ENCODE measurements around the gene SART3.
"Not testable (repeated sequence)": the region's sequence is repeated elsewhere in the genome, so short reads cannot be mapped to it uniquely, and the experiment has no call there.

SART3 gene

DNA sequence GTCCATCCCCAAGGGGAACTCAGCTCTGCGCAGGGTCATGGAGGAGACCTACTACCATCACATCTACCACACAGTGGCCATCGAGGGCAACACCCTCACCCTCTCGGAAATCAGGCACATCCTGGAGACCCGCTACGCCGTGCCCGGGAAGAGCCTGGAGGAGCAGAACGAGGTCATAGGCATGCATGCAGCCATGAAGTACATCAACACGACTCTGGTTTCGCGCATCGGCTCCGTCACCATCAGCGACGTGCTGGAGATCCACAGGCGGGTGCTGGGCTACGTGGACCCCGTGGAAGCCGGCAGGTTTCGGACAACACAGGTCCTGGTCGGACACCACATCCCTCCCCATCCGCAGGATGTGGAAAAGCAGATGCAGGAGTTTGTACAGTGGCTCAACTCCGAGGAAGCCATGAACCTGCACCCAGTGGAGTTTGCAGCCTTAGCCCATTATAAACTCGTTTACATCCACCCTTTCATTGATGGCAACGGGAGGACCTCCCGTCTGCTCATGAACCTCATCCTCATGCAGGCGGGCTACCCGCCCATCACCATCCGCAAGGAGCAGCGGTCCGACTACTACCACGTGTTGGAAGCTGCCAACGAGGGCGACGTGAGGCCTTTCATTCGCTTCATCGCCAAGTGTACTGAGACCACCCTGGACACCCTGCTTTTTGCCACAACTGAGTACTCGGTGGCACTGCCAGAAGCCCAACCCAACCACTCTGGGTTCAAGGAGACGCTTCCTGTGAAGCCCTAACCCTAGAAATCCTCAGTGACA lies 42.1 kb downstream of the SART3 start:
- no peak for DNase-seq

DNA sequence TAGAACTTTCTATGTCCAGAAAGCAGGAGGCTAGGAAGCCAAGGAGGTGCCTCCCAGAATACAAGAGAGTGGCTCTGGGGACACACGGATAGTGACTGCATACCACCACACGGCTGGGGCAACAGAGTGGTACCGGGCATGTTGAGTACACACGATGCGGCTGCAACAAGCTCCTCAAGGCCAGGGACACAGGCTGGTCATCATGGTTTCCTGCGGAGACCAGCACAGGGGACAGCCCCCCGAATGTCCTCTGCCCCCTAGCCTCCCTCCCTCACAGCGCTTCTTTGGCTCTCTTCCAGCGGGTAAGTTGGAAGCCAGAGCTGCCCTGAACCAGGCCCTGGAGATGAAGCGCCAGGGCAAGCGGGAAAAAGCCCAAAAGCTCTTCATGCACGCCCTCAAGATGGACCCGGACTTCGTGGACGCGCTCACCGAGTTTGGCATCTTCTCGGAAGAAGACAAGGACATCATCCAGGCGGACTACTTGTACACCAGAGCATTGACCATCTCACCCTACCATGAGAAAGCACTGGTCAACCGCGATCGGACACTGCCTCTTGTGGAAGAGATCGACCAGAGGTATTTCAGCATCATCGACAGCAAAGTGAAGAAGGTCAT lies 42.8 kb downstream of the SART3 start:
- DNase-seq: no peak

DNA sequence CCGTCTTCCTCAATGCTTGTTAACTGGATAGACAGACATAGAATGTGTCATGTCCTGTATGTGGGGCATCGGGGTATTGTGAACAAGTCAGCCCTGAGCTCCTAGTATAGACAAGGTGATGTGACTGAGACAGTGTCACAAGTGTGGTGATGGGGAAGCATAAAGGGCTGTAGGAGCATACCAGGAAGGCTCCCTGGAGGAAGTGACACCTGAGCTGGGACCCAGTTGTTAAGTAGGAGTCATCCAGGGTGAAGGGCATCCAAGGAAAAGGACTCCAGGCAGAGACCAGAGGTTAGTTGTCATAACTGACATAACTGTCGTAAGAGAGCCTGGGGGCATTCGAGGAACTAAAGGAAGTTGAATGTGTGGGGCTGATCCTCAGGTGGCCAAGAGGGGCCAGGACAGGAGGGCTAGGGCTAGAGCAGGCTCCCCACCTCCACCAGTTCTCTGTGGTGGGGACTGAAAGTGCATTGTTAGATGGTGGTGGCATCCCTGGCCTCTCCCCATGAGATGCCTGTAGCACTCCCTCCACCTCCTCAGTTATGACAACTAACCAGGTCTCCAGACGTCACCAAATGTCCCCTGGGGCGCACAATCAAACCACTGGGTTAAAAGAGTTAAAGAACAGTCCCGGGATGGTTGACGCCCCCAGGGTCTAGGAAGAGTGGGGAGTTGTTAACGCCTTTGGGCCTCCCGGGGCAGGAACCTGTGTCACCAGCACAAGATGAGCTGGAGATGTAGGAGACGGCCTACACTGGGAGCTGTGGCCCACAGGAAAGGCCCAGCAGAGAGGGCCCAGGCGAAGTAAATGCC lies 43.5 kb downstream of the SART3 start:
- no peak for DNase-seq

DNA sequence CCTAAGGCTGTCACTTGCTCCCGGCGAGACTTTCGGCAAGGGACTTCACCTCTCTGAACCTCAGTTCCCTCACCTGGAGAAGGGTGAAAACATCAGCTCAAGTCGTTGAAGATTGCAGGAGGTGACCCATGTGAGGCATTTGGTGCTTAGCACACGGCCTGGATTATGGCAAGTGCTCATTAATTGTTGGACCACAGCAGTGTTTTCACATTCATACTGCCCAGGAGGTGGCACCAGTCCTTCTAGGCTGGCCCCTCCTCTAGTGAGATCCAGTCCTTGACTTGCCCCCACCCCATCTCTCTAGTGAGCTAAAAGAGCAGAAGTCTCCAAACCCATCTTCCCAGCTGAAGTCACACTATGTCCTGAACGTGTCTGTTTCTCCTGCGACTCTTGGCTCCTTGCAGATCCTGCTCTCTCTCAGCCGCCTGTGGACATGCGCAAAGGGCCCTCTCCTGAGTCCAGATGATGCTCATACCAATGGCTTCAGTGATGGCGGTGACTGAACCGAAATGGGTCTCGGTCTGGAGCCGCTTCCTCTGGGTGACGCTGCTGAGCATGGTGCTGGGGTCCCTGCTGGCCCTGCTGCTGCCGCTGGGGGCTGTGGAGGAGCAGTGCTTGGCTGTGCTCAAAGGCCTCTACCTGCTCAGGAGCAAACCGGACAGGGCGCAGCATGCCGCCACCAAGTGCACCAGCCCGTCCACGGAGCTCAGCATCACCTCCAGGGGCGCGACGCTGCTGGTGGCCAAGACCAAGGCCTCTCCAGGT lies 44.3 kb downstream of the SART3 start:
- no peak for DNase-seq

DNA sequence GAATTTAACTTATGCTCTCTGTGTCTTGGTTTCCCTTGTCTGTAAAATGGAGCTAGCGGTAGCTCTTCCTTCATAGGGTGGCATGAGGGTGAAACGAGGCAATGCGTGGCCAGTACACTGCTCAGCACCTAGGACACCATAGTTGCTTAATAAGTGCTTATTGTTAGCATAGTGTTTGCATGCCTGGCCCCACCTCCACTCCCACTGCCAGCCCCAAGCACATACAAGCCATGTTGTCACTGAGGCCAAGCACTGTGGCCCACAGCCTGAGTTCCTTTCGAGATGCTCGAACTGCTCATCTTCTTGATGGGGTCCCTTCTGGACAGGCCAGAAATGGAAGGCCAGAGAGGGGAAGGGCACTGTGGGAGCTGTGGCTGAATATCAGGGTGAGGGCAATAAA lies 45.1 kb downstream of the SART3 start:
- DNase-seq: no peak

DNA sequence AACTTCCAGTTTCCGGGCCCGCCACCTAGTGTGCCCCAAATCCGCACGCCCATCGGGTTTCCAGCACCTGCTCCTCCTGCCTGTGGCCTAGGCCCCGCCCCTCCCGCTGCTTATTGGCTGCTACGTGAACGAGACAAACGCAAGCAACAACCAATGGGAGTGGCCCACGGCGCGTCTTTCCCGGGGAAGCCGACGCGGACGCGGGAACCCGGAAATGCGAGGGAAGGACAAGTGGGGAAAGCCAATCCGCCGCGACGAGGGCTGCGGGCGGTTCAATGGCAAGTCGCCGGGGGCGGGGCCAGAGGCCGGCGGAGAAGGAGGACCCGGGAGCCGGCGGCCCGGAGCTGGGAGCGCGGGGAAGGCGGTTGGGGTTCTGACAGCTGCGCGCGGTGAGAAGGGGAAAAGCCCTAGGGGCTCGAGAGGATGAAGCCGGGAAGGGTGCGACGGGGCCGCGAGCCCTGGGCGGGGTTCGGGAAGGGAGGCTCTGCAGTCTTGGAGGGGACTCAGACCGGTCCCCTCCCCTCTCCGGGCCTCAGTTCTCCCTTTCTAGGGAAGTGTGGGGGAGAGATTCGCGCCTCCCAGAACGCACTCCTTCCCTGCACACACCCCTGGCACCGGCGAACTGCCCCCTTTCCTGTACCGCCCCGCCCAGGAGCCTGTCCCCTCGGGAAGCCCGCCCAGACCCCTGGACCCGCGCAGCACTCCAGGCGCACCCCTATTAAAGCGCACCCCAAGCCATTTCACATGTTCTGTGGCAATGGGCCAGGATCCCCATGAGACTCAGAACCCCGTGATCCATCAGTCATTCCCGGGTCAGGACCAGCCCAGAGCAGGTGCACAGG lies 45.8 kb downstream of the SART3 start, which contains the start of gene FICD:
Gene FICD, plus strand, starts transcription at position 305 of the 842 bp plus-strand sequence. CDS start 1,696 bp downstream, outside the sequence.
- peak; percentile 100 for DNase-seq

DNA sequence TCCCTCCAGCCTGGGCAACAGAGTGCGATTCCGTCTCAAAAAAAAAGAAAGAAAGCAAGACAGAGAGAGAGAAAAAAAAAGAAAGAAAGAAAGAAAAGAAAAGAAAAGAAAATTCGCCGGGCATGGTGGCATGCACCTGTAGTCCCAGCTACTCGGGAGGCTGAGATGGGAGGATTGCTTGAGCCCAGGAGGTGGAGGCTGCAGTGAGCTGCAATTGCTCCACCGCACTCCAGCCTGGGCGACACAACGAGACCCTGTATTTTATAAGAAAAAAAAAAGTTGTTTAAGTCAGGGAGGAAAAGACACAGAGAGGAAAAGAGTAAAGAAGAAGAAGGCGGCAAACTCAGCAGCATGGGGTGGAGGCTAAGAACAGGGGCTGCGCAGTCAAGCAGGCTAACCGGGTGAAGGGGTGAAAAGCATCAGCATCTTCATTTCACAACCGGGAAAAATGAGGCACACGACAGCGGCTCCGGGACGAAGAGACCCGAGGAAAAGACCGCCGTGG lies 46.5 kb downstream of the SART3 start:
- DNase-seq: no peak

DNA sequence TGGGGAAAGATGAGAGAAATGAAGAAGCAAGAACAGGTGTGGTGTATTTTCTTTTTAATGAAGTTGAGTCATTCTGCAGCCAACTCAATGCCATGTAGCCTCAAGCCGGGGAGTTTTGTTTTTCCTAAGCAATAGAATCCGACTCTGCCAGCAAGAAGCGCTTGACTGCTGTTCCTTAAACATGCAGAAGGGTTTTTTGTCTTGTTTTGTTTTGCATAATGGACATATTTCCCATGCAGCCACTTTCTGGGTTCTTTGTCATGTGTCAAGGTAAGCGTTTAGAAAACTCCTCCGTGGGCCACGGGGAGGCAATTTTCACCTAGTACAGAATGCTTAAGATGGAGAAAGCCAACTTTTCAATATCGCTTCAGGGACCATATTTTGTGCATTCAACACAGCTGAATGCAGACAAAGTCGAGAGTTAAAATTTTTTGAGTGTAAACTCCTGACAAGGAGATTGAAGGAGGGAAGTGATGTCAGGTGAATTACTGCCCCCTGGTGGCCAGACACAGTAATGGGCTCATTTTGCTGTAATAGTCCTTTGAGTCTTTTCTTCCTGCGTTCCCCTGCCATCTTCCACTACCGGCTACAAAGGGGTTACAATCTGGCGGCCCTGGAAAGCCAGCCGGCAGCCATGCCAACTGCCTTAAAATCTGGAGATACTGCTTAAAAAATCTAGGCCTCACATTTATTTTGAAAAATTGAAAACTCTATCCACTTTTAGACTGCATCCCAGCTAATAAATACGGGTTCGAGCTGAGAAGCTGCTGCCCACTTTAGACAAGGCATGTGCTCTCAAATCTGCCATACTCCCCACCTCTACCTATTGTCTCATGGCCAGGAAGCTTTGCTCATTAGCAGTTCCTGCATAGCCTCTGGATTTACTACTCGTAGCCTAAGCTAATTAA lies 49.1 kb downstream of the SART3 start:
- peak; percentile 76 for DNase-seq

DNA sequence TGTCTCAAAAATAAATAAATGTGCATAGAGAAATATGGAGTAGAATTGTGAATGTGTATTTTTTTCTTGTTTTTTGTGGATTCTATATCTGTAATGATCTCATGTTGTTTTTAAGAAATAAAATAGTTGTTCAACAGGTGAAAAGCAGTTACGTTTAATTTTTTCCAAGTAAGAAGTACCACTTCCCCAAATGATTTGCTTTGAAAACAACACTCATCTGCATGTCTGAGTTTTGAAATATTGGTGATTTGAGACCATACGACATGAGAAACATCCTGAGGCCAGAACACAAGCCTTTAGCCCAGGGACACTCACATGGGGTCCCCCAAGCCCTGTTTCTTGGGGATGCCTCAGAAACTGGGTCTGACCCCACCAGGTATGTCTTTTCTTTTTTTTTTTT lies 50.1 kb downstream of the SART3 start:
- DNase-seq: no peak

DNA sequence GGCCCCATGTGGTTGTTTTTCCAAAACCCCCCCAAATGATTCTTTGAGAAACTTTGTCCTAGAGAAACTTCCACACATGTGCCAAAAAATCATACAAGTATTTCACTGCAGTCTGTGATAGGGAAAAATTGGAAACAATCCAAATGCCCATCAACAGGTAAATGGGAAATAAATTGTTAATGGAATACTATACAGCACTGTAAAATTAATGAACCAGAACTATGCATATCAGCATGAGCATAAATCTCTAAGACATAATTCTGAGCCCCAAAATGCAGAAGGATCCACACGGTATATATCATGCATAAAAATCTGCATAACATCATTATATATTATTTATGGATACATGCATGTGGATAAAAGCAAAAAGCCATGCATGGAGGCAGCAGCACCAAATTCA lies 51.2 kb downstream of the SART3 start:
- DNase-seq: no peak

DNA sequence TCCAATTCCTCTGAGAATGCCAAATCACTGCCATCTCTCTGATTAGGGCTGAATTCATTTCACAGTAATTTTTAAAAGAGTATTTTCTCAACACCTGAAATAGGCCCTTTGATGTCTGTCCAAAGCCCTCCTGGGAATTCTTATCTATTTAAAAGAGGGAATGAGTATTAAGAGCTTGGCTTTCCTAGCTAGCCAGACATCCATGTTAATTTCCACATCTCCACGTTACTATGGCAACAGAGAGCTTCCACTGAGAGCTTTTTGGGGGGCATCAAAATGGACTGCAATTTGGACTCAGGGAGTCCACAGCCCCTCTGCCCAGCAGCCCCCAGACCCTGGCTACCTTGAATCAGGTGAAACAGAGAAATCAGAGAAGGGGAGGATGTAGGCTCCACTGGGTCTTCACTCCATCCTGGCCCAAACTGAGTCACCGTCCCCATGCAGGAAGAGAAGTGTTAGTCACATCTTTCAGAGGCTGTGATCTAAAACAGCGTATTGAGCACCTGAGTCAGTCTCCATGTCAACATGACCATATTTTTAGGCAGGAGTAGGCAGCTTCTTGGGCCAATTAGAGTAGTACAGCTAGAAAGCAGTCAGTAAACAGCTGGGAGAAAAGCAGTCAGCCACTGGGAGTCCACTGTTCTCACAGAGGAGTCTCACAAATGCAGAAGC lies 52.9 kb downstream of the SART3 start:
- peak; percentile 48 for DNase-seq

DNA sequence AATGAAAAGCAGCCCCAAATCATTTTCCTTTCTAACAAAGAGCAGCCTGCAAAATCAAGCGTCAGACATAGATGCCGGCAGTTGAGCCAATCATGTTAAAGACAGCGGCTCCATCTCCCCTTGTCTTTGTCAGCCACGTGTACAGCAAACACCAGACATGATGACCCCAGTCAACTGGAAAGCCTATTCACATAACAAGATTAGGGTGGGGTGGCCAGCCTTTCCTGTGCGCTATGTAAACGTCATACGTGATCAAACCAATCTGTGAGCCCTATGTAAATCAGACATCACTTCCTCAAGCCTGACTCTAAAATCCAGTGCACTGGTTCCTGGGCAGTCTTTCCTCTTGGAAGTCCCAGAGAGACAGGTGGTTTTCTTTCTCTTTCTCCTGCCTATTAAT lies 55.8 kb downstream of the SART3 start:
- no peak for DNase-seq

DNA sequence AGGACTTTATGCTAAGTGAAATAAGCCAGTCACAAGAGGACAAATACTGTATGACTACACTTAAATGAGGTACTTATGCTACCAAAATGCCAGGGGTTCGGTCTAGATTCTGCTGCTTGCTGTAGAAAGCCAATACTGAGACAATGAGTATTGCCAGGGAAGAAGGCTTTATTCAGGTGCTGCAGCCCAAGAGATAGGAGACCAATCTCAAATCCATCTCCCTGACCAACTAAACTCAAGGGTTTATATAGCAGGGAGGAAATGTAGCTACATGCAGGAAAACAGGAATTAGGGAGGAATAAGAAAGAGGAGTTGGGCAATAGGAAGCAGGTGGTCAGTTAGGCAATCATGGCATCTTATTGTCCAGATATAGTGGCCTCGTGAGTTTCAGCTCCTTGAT lies 58.1 kb downstream of the SART3 start:
- no peak for DNase-seq

DNA sequence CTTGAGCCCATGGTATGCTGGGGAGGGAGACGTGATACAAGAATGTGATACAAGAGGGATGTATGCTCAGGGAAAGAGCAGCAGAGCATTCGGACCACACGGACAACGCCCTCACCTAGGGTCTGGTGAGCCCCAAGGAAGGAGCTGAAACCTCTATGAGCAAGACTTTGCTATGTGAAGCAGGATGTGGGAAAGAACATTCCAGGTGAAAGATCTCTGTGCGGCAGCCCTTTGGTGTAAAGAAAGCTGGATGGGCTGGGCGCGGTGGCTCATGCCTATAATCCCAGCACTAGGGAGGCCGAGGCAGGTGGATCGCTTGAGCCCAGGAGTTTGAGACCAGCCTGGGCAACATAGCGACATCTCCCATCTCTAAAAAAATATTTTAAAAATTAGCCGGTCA lies 62.8 kb downstream of the SART3 start:
- DNase-seq: no peak

DNA sequence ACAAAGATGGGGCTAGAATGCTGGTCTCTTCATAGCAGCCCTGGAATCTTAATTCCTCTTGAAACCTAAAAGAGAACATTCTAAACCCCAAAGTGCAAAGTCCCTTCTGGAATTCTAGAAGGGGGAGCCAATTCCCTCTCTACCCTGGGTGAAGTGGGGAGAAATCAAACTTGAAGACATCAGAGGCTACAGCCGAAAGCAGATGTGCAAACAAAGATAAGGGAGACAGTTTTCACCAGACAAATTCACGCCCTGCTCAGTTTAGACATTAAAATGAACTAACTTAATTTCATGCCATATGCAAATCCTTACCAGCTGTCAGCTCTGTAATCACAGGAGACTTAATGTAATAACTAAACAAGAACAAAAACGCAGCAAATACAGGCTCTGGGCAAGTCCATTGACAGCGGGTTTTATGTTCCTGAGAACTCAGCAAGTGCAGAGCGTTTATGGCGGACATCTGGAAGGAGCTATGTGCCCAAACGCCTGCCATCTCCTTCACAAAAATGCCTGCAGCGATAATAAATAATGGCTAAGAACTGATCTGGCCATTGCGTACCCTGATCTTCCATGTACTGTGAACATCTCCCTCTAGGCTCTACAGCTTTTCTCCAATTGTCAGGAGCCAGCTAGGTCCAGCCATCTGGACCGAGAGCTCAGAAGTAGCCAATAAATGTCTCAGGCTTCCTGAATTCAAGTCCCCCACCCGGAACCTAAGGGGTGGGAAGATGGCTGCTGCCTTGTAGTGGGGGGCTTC lies 65.0 kb downstream of the SART3 start:
- no peak for DNase-seq

DNA sequence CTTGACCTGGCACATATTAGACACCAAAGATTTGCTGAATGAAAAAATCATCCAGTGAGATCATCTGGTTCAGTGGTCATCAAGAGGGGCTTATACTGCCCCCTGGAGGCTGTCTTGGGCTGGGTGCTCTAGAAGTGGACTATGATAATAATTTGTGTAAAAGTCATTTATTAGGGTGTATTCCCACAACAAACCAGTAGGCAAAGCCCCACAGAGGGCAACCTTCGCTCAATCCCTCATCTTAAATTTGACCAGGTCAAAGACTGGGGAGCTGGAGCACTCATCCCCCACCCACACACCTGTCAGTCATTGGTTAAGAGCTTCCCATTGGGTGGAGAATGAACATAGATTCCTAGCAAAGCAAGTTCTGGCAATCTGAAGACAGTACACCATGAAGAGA lies 65.9 kb downstream of the SART3 start:
- no peak for DNase-seq

DNA sequence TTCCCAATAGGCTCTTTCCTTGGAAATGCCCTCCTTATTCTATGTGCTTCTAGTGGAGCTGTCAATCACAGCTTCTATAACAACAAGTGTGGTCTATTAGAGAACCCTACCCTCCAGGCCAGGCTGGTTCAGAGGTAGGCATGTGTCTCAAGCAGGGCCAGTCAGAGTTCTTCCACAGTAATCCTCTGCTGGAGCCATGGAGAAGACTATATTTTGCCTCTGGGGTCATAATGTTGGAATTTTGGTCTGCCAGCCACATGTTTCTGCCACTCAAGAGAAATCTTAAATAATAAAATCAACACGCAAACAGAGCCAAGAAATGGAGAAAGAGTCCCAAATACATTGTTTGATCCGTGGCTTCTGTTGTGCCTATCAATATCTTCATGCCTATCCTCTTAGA lies 69.7 kb downstream of the SART3 start:
- no peak for DNase-seq

DNA sequence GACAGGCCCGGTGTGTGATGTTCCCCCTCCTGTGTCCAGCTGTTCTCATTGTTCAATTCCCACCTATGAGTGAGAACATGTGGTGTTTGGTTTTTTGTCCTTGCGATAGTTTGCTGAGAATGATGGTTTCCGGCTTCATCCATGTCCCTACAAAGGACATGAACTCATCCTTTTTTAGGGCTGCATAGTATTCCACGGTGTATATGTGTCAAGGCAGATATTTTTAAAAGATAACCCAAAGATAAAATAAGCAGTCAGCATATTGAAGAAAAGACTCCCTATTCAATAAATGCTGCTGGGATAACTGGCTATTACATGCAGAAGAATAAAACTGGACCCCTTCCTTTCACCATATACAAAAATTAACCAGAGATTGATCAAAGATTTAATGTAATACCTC lies 73.9 kb downstream of the SART3 start:
- DNase-seq: not testable (repeated sequence)

DNA sequence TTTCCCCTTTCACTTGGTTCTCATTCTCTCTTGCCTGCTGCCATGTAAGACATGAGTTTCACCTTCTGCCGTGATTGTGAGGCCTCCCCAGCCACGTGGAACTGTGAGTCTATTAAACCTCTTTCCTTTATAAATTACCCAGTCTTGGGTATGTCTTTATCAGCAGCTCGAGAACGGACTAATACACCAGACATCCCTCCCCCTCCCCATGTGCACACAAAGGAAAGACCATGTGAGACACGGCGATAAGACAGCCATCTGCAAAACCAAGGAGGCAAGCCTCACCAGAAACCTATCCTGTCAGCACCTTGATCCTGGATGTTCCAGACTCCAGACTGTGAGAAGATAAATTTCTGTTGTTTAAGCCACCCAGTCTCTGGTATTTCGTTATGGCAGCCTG lies 75.6 kb downstream of the SART3 start:
- not testable (repeated sequence) for DNase-seq
